IgD-negative memory B cell (primary cell): ENCODE measurements around the gene PEMT. TPM values are rescaled to one million over a fixed set of nuclear protein-coding genes. Genes with fewer than 3 reads are reported as not detected.

Source experiments
- H3K27ac Mint-ChIP-seq, 3 donors: one replicate each; pipeline ENCODE4 v1.8.0; 2020 to 2022; ENCODE audit warnings: mild to moderate bottlenecking in 3 of 3, mixed read lengths in 3 of 3, moderate library complexity in 1 of 3
- H3K27me3 Mint-ChIP-seq: one replicate; pipeline ENCODE4 v1.8.0; 2021; ENCODE audit warnings: mixed read lengths
- H3K36me3 Mint-ChIP-seq: one replicate; pipeline ENCODE4 v1.8.0; 2020; ENCODE audit warnings: mild to moderate bottlenecking, mixed read lengths
- H3K4me1 Mint-ChIP-seq, 3 donors: one replicate each; pipeline ENCODE4 v1.8.0; 2020 to 2022; ENCODE audit warnings: mixed read lengths in 3 of 3, mild to moderate bottlenecking in 1 of 3
- H3K4me3 Mint-ChIP-seq, 4 donors: one replicate each; pipeline ENCODE4 v1.8.0; 2020 to 2022; ENCODE audit warnings: mild to moderate bottlenecking in 4 of 4, mixed read lengths in 4 of 4, moderate library complexity in 3 of 4
- H3K9me3 Mint-ChIP-seq, 3 donors: one replicate each; pipeline ENCODE4 v1.8.0; 2020 to 2021; ENCODE audit warnings: mixed read lengths in 3 of 3, mild to moderate bottlenecking in 1 of 3
- polyA plus RNA-seq: library from polyadenylated mRNA; unstranded; fragments of 300-500 nt; fragmentation: Illumina TruSeq; gene quantifications from one replicate; pipeline ENCODE4 v1.2.3, GENCODE V29; 2021

The PEMT gene
- polyA plus RNA-seq, 1 donor from 2014 or later = 35.6 TPM

GRCh38 chr17:17557796-17558195 is 33.7 kb downstream of the PEMT start:
- H3K36me3 Mint-ChIP-seq = no peaks in the 10 kb centered on the region
- no peak overlapping the region for H3K27ac Mint-ChIP-seq
- no peaks in the 10 kb centered on the region for H3K9me3 Mint-ChIP-seq

DNA sequence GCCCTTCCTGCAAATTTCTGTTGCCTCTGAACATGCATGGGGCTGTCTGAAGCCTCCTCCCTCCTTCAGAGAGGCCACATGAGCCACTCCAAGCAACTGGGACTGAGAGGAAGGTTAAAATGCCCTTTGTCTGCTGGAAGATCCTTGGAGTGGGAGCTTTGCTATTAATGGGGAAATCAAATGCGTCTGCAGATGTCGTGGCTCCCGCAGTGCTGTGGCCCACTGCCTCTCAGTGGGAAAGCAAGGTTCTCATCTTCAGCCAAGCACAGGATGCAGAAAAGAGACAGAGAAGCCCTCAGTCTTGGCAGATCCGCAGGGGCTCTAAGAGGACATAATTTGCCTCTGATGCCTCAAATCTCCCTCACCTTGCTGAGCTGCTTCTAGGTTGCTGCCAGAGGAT is 34.8 kb downstream of the PEMT start:
- Mint-ChIP-seq H3K27ac (no peak overlapping the region), H3K36me3 (no peaks in the 10 kb centered on the region), H3K4me3 (no peak overlapping the region), H3K9me3 (no peaks in the 10 kb centered on the region), H3K27me3 (no peaks in the 10 kb centered on the region), H3K4me1 (peaks cover 0 to 2% (median 0%) of the 10 kb centered on the region in 3 donors)

More at GRCh38 chr17:17557796-17558195, 33.7 kb downstream of the PEMT start:
- H3K4me1 Mint-ChIP-seq = peaks cover 0 to 2% (median 0%) of the 10 kb centered on the region in 3 donors
- H3K4me3 Mint-ChIP-seq = no peak overlapping the region
- no peaks in the 10 kb centered on the region for H3K27me3 Mint-ChIP-seq

- Mint-ChIP-seq H3K9me3 (no peaks in the 10 kb centered on the region), H3K27me3 (no peaks in the 10 kb centered on the region), H3K4me1 (no peaks in the 10 kb centered on the region), H3K36me3 (no peaks in the 10 kb centered on the region), H3K4me3 (peak overlapping the region in 1 of 4 donors; percentile 26), H3K27ac (no peak overlapping the region)
Measured at GRCh38 chr17:17555906-17556305, 35.6 kb downstream of the PEMT start.

GRCh38 chr17:17555151-17555550 is 36.4 kb downstream of the PEMT start:
- Mint-ChIP-seq H3K27me3 (no peaks in the 10 kb centered on the region), H3K4me3 (no peak overlapping the region), H3K27ac (no peak overlapping the region), H3K36me3 (peaks cover 3% of the 10 kb centered on the region), H3K4me1 (no peaks in the 10 kb centered on the region), H3K9me3 (no peaks in the 10 kb centered on the region)

DNA sequence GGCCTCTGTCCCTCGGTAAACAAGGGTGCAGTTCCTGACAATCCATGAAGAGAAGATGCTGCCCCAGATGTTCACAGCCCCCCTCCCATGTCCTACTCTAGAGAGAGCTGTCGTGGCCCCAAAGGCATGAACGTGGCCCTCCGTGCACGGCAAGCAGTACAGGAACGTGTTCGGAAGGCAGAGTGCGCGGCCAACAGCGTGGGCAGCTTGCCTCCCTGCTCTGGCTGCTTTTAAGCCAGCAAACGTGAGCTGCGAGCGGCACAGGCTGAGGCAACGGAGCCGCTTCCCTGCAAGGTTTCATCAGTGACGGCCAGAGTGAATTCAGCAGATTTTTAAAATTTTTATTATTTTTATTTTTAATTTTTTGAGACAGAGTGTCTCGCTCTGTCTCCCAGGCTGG is 37.2 kb downstream of the PEMT start:
- peaks cover 3% of the 10 kb centered on the region for H3K36me3 Mint-ChIP-seq
- H3K4me1 Mint-ChIP-seq = no peaks in the 10 kb centered on the region
- H3K4me3 Mint-ChIP-seq = no peak overlapping the region
- H3K27ac Mint-ChIP-seq = no peak overlapping the region
- H3K27me3 Mint-ChIP-seq = no peaks in the 10 kb centered on the region
- H3K9me3 Mint-ChIP-seq = no peaks in the 10 kb centered on the region

DNA sequence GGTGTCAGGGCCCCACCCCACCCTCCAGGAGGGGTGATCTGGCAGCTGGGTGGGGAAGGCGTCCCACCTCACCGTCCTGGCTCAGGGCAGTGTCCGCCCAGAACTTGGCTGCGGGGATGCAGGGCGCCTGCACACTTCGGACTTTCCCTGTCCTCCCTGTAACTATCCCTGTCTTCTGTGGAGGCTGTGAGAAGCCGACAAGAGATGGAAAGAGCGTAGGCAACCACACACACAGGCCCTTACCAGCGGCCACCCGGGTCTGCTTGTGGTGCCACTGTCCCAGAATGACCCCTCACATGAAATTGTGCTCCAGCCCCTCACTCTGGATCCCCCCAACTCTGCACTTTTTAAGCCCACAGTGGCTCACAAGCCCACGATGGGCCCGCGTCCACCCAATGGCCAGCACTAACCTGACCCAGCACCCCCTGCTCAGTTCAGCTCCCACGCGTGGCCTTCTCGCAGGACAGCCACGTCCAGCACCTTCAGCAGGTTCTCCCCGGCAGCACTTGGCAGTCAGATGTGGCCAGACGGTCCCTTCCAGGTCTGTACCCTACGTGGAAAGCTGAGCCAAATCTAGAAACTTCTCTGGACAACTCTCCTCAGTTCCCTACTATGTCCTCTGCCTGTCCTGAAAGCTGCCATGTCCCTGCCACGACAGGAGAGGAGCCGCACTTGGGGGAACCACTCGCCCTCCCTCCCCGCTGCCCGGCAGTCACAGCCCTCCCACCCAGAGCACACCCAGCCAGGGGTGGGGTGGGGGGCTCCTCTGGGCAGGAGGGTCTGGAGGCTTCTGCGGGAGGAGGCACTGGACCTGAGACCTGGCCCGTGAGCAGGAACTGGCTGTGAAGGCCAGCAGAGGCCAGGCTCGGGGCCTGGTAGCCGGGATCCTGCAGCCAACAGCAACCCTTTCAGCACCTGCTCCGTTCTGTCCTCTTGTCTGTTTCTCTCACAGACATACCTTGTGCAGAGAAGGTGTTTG is 38.0 kb downstream of the PEMT start:
- no peaks in the 10 kb centered on the region for H3K27me3 Mint-ChIP-seq
- H3K36me3 Mint-ChIP-seq = peaks cover 3% of the 10 kb centered on the region
- no peaks in the 10 kb centered on the region for H3K9me3 Mint-ChIP-seq
- no peak overlapping the region for H3K27ac Mint-ChIP-seq
- H3K4me3 Mint-ChIP-seq = no peak overlapping the region
- H3K4me1 Mint-ChIP-seq = no peaks in the 10 kb centered on the region

- Mint-ChIP-seq H3K27ac (no peak overlapping the region), H3K27me3 (no peaks in the 10 kb centered on the region), H3K4me1 (peaks cover 0 to 2% (median 0%) of the 10 kb centered on the region in 3 donors), H3K4me3 (no peak overlapping the region), H3K9me3 (no peaks in the 10 kb centered on the region), H3K36me3 (peaks cover 5% of the 10 kb centered on the region)
Measured at GRCh38 chr17:17552351-17553216, 38.9 kb downstream of the PEMT start.

GRCh38 chr17:17551361-17551760 is 40.1 kb downstream of the PEMT start:
- H3K9me3 Mint-ChIP-seq = no peaks in the 10 kb centered on the region
- peaks cover 0 to 2% (median 0%) of the 10 kb centered on the region in 3 donors for H3K4me1 Mint-ChIP-seq
- H3K27ac Mint-ChIP-seq = no peak overlapping the region
- no peaks in the 10 kb centered on the region for H3K27me3 Mint-ChIP-seq
- no peak overlapping the region for H3K4me3 Mint-ChIP-seq
- peaks cover 6% of the 10 kb centered on the region for H3K36me3 Mint-ChIP-seq

DNA sequence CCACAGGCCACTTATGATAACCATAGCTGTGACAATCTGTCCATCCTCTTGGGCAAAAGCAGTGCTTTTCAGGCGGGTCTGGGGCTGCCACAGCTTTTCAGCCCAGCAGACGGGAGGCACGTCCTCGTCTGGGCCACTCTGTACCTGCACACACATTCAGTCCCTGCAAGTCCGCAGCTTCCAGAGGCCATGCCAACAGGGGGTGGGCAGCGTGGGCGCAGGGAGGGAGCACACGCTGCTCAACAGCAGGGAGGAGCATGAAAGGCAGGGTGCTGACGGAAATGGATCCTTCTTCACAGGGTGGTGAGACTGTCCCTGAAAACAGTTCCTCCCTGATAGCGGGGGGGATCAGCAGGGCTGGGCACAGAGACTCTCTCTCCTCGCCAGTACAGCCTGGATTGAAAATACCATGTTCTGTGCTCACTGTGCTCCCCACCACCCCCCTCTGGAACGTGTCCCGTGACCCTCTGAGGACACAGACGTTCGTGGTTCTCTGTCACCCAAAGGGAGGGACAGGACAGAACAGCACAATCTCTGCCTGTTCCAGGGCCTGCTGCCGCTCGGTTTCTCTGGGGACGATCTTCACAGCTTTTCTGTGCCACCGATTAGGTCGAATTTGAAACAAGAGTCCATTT is 41.7 kb downstream of the PEMT start:
- peaks cover 0 to 2% (median 0%) of the 10 kb centered on the region in 3 donors for H3K4me1 Mint-ChIP-seq
- H3K27ac Mint-ChIP-seq = peak overlapping the region in 1 of 3 donors; percentile 43
- no peak overlapping the region for H3K4me3 Mint-ChIP-seq
- H3K27me3 Mint-ChIP-seq = no peaks in the 10 kb centered on the region
- no peaks in the 10 kb centered on the region for H3K9me3 Mint-ChIP-seq
- H3K36me3 Mint-ChIP-seq = peaks cover 6% of the 10 kb centered on the region

DNA sequence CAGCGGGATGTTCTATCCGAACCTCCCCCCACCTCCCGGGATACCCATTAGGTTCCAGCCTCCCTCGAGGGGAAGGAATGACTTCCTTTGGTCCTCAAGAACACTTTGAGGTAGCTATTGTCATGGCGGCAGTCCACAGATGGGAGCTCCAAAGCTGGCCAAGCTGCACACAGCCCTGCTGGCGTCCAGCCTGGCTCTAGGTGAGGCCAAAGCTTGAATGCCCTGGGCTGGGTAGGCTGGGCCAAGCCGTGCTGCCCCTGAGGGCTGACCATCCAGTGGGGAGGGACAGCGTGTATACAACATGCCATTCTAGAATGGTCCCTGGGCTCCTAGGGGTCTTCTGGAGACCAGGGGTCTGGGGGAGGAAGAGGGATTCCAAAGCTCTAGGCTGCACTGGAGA is 43.5 kb downstream of the PEMT start:
- Mint-ChIP-seq H3K27me3 (no peaks in the 10 kb centered on the region), H3K36me3 (peaks cover 6% of the 10 kb centered on the region), H3K9me3 (no peaks in the 10 kb centered on the region), H3K27ac (no peak overlapping the region), H3K4me1 (peaks cover 0 to 2% (median 0%) of the 10 kb centered on the region in 3 donors), H3K4me3 (no peak overlapping the region)

GRCh38 chr17:17547210-17547764 is 44.2 kb downstream of the PEMT start:
- H3K27me3 Mint-ChIP-seq = no peaks in the 10 kb centered on the region
- no peak overlapping the region for H3K27ac Mint-ChIP-seq
- peaks cover 6% of the 10 kb centered on the region for H3K36me3 Mint-ChIP-seq
- H3K4me1 Mint-ChIP-seq = peaks cover 0 to 2% (median 0%) of the 10 kb centered on the region in 3 donors
- no peak overlapping the region for H3K4me3 Mint-ChIP-seq
- no peaks in the 10 kb centered on the region for H3K9me3 Mint-ChIP-seq

DNA sequence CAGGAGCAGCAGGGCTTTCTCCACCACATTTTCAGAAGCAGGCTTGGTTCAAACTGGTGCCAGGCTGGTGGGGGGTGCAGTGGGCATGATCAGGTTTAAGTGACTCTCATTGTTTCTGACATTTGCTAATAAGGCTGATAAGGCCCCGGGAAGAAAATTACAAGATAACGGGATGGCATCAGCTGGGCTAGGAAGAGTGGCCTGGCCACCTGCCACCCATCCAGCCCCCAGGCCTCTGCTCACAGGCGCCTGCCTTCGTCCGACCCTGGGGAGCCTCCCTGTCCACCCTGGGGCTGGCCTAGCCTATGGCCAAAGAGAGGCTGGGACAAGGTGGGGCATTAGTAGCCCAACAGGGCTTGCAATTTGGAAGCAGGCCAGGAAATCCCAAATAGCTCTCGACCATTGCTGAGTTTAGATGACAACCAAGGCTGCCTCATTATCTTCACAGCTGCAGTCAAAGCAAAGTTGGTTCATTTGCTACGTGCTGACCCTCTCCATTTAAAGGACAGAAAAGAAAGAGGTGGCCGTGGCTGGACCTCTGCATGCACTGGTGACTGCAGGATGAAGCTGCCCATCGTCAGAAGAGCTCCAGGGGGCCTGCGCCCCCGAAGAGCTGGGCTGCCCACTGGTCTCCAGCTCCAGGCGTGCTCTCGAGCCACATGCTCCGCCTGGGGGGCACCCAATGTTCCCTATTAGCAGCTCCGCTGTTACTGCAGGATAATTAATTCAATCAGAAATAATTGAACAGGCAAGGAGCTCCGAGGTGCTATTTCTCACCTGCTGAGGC is 44.9 kb downstream of the PEMT start:
- no peaks in the 10 kb centered on the region for H3K9me3 Mint-ChIP-seq
- peaks cover 8% of the 10 kb centered on the region for H3K36me3 Mint-ChIP-seq
- H3K4me3 Mint-ChIP-seq = no peak overlapping the region
- no peak overlapping the region for H3K27ac Mint-ChIP-seq
- H3K4me1 Mint-ChIP-seq = peaks cover 0 to 2% (median 0%) of the 10 kb centered on the region in 3 donors
- H3K27me3 Mint-ChIP-seq = no peaks in the 10 kb centered on the region

GRCh38 chr17:17545984-17546383 is 45.5 kb downstream of the PEMT start:
- peaks cover 0 to 2% (median 0%) of the 10 kb centered on the region in 3 donors for H3K4me1 Mint-ChIP-seq
- no peaks in the 10 kb centered on the region for H3K9me3 Mint-ChIP-seq
- no peaks in the 10 kb centered on the region for H3K27me3 Mint-ChIP-seq
- H3K36me3 Mint-ChIP-seq = peaks cover 8% of the 10 kb centered on the region
- no peak overlapping the region for H3K27ac Mint-ChIP-seq
- no peak overlapping the region for H3K4me3 Mint-ChIP-seq
